ENCODE measurements around the gene PCDHA6. TPM values are rescaled to one million over a fixed set of nuclear protein-coding genes. Genes with fewer than 3 reads are reported as not detected.

The PCDHA6 gene
- total RNA-seq, 1 experiment from 2014 or later, result not detected

DNA sequence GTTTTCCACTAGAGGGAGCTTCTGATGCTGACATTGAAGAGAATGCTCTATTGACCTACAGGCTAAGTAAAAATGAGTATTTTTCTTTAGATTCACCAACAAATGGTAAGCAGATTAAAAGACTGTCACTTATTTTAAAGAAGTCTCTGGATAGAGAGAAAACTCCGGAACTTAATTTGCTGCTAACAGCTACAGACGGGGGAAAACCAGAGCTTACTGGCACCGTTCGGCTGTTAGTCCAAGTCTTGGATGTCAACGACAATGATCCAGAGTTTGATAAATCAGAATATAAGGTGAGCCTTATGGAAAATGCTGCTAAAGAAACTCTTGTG is 41.8 kb downstream of the PCDHA6 start:
- TF ChIP-seq EZH2phosphoT487 (IDR thresholded peaks at IDR 0.05; ENCODE audit: borderline replicate concordance), result no peak
- no peak for TF ChIP-seq CEBPB (IDR thresholded peaks at IDR 0.05; ENCODE audit: low read depth)
- TF ChIP-seq RAD21 (IDR thresholded peaks at IDR 0.05; ENCODE audit: low read depth), result no peak; the same call in 1 of the 2 replicates
- TF ChIP-seq, protein P1, sequence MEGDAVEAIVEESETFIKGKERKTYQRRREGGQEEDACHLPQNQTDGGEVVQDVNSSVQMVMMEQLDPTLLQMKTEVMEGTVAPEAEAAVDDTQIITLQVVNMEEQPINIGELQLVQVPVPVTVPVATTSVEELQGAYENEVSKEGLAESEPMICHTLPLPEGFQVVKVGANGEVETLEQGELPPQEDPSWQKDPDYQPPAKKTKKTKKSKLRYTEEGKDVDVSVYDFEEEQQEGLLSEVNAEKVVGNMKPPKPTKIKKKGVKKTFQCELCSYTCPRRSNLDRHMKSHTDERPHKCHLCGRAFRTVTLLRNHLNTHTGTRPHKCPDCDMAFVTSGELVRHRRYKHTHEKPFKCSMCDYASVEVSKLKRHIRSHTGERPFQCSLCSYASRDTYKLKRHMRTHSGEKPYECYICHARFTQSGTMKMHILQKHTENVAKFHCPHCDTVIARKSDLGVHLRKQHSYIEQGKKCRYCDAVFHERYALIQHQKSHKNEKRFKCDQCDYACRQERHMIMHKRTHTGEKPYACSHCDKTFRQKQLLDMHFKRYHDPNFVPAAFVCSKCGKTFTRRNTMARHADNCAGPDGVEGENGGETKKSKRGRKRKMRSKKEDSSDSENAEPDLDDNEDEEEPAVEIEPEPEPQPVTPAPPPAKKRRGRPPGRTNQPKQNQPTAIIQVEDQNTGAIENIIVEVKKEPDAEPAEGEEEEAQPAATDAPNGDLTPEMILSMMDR (IDR thresholded peaks at IDR 0.05 in 2 of 3, conservative IDR thresholded peaks at IDR 0.05 in 1 of 3; ENCODE audit: borderline replicate concordance in 1 of 3, insufficient read depth in 1 of 3, low read depth in 2 of 3, low read length in 2 of 3), result peak in 2 of 3 experiments; percentile 28 to 34; a peak in 3 of 6 replicates
- TF ChIP-seq, protein P2, sequence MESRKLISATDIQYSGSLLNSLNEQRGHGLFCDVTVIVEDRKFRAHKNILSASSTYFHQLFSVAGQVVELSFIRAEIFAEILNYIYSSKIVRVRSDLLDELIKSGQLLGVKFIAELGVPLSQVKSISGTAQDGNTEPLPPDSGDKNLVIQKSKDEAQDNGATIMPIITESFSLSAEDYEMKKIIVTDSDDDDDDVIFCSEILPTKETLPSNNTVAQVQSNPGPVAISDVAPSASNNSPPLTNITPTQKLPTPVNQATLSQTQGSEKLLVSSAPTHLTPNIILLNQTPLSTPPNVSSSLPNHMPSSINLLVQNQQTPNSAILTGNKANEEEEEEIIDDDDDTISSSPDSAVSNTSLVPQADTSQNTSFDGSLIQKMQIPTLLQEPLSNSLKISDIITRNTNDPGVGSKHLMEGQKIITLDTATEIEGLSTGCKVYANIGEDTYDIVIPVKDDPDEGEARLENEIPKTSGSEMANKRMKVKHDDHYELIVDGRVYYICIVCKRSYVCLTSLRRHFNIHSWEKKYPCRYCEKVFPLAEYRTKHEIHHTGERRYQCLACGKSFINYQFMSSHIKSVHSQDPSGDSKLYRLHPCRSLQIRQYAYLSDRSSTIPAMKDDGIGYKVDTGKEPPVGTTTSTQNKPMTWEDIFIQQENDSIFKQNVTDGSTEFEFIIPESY (IDR thresholded peaks at IDR 0.05; ENCODE audit: extremely low read depth, insufficient replicate concordance, low read length), result no peak
- TF ChIP-seq TCF7L2 (IDR thresholded peaks at IDR 0.05; ENCODE audit: borderline replicate concordance, extremely low read depth, insufficient read depth, insufficient read length), result no peak
- RAD21 ChIA-PET (ENCODE audit: low non-redundant PET in 1 of 2, low total read pairs in 2 of 2, uncharacterized antibody in 2 of 2, unreplicated experiment in 2 of 2), result interaction anchor here in 1 of 2 experiments (1.4 kb wide), 1 partner anchor 171 kb away, joined by 4 read pairs; no protein-coding TSS in a partner anchor
- no peaks in the 10 kb centered on the region for H3K36me3 ChIP-seq (ENCODE audit: control insufficient read depth in 1 of 2, insufficient read depth in 2 of 2, low read length in 2 of 2)
- DNase-seq (ENCODE audit: low read depth, low spot score) (peak; percentile 10), ATAC-seq (no peak)
- no peaks in the 10 kb centered on the region for H3K9me3 ChIP-seq (ENCODE audit: control insufficient read depth in 1 of 2, insufficient read depth in 1 of 2, low read depth in 1 of 2, low read length in 2 of 2)
- H3K27me3 ChIP-seq (ENCODE audit: insufficient read depth, low read length), result no peaks in the 10 kb centered on the region
- no peak overlapping the region for H2AFZ ChIP-seq (ENCODE audit: low read depth, low read length, poor library complexity, severe bottlenecking)
- no peak overlapping the region for H3K27ac ChIP-seq (ENCODE audit: low read depth, low read length)
- H3K4me2 ChIP-seq (ENCODE audit: low read length), result no peak overlapping the region
- H3K4me1 ChIP-seq (ENCODE audit: control insufficient read depth in 1 of 2, insufficient read depth in 2 of 2, low read length in 2 of 2), result no peaks in the 10 kb centered on the region
- POLR2A ChIA-PET, result interaction anchor here (1.2 kb wide), 1 partner anchor 171 kb away, joined by 4 read pairs; no protein-coding TSS in a partner anchor
- no peak overlapping the region for H3K9ac ChIP-seq (ENCODE audit: low read length)
- intact Hi-C loops (cut with micrococcal nuclease), result no loop called here
- H3K9me2 ChIP-seq (ENCODE audit: insufficient read depth), result no peaks in the 10 kb centered on the region
- CTCF ChIA-PET, result interaction anchor here (1.0 to 3.0 kb wide), 2 partner anchors 10 to 171 kb away, joined by 3 to 21 read pairs; no protein-coding TSS in a partner anchor
- no peak overlapping the region for H3K4me3 ChIP-seq (replicated peaks in 1 of 2; ENCODE audit: low read depth in 1 of 2, low read length in 2 of 2)
- H4K20me1 ChIP-seq (ENCODE audit: insufficient read depth), result no peaks in the 10 kb centered on the region
- H3K79me2 ChIP-seq (ENCODE audit: insufficient read depth, low read length), result no peaks in the 10 kb centered on the region
- BruUV-seq (replicated peaks), result no TSS peak
